H1 (cell line): ENCODE results near the gene ADM5. TPM values are rescaled to one million over a fixed set of nuclear protein-coding genes. Genes with fewer than 3 reads are reported as not detected.

ENCODE experiments used
- CTBP2 ChIP-seq: IDR thresholded peaks from 2 replicates; pipeline ENCODE4 v1.7.0; 2011; ENCODE audit warnings: borderline replicate concordance, mild to moderate bottlenecking, moderate library complexity, mixed read lengths, low read length; ENCODE audit not compliant: insufficient read depth, insufficient read length
- CTCF ChIP-seq, 3 experiments: IDR thresholded peaks; 1 replicate in 2 of 3; 2 replicates in 1 of 3; pipeline versions ENCODE4 v1.5.1 to v1.6.1; 2011; ENCODE audit warnings: low read length in 3 of 3, mild to moderate bottlenecking in 3 of 3, inconsistent platforms in 2 of 3, low read depth in 1 of 3, moderate library complexity in 1 of 3; ENCODE audit not compliant: insufficient read depth in 1 of 3; ENCODE audit errors: control extremely low read depth in 1 of 3
- EP300 ChIP-seq, 2 experiments: IDR thresholded peaks; 1 replicate in 1 of 2; 2 replicates in 1 of 2; pipeline ENCODE4 v1.6.1; 2011 to 2012; ENCODE audit warnings: low read depth in 2 of 2, low read length in 2 of 2, mild to moderate bottlenecking in 2 of 2, borderline replicate concordance in 1 of 2, inconsistent platforms in 1 of 2, moderate library complexity in 1 of 2
- JUN ChIP-seq: IDR thresholded peaks from 2 replicates; pipeline ENCODE4 v1.6.1; 2011; ENCODE audit warnings: low read depth, mild to moderate bottlenecking, improper control_type of control experiment, low read length
- JUND ChIP-seq: IDR thresholded peaks from 2 replicates; pipeline ENCODE4 v1.6.1; 2011; ENCODE audit warnings: mild to moderate bottlenecking, improper control_type of control experiment, low read length
- MAFK ChIP-seq: IDR thresholded peaks from 2 replicates; pipeline ENCODE4 v1.6.1; 2012; ENCODE audit warnings: low read depth, mild to moderate bottlenecking, improper control_type of control experiment, low read length
- POLR2A ChIP-seq, 2 experiments: IDR thresholded peaks; 1 replicate in 1 of 2; 2 replicates in 1 of 2; pipeline ENCODE4 v1.6.1; 2011; ENCODE audit warnings: low read depth in 2 of 2, low read length in 2 of 2, mild to moderate bottlenecking in 2 of 2; ENCODE audit errors: control extremely low read depth in 1 of 2
- POLR2AphosphoS5 ChIP-seq: IDR thresholded peaks from 2 replicates; pipeline ENCODE4 v1.6.1; 2011; ENCODE audit warnings: low read depth, low read length
- POU5F1 ChIP-seq: IDR thresholded peaks from 2 replicates; pipeline ENCODE4 v1.6.1; 2011; ENCODE audit warnings: low read depth, mild to moderate bottlenecking, low read length, moderate library complexity
- RXRA ChIP-seq: IDR thresholded peaks from 2 replicates; pipeline ENCODE4 v1.6.1; 2011; ENCODE audit warnings: low read depth, mild to moderate bottlenecking, low read length, moderate library complexity; ENCODE audit not compliant: insufficient read depth
- SIRT6 ChIP-seq: IDR thresholded peaks from one replicate; pipeline ENCODE4 v1.7.1; 2012; ENCODE audit warnings: low read length, inconsistent platforms
- SP1 ChIP-seq: IDR thresholded peaks from 2 replicates; pipeline ENCODE4 v1.6.1; 2011; ENCODE audit warnings: low read depth, low read length
- SRF ChIP-seq: IDR thresholded peaks from 2 replicates; pipeline ENCODE4 v1.6.1; 2011; ENCODE audit warnings: mild to moderate bottlenecking, low read depth, low read length, moderate library complexity
- TAF1 ChIP-seq: IDR thresholded peaks from 2 replicates; pipeline ENCODE4 v1.6.1; 2011; ENCODE audit warnings: mild to moderate bottlenecking, low read depth, low read length
- TEAD4 ChIP-seq: IDR thresholded peaks from 2 replicates; pipeline ENCODE4 v1.6.1; 2012; ENCODE audit warnings: low read depth, low read length, inconsistent platforms, mixed read lengths
- YY1 ChIP-seq: IDR thresholded peaks from 2 replicates; pipeline ENCODE4 v1.6.1; 2011; ENCODE audit warnings: low read depth, mild to moderate bottlenecking, low read length
- polyA plus RNA-seq, 7 experiments: library from polyadenylated mRNA; depleted of rRNA in 3 of 7; stranded (reverse) in 5 of 7; unstranded in 2 of 7; fragments of >200 nt in 5 of 7; fragments of 200-250 nt in 2 of 7; gene quantifications; 1 replicate in 5 of 7; 2 replicates in 1 of 7; 4 replicates in 1 of 7; pipeline versions ENCODE4 v1.2.1 to v1.2.3, GENCODE V29; 2011 to 2013; ENCODE audit warnings: missing spikeins in 2 of 7, mixed read lengths in 2 of 7
- total RNA-seq: library from RNA; stranded (reverse); fragmentation: NEBNext Ultra II Directional; extraction: Animal tissue kit (Norgen Biotek cat#: 25700); gene quantifications from 2 replicates; pipeline ENCODE4 v1.2.1, GENCODE V29; 2021
- TF ChIP-seq, protein P1 (sequence below): IDR thresholded peaks from 2 replicates; pipeline ENCODE4 v1.6.1; 2012; ENCODE audit warnings: low read length, inconsistent platforms
- TF ChIP-seq, protein P2 (sequence below): IDR thresholded peaks from 2 replicates; pipeline ENCODE4 v1.6.1; 2011; ENCODE audit warnings: low read depth, mild to moderate bottlenecking, low read length; ENCODE audit not compliant: insufficient read depth

Gene ADM5
- total and polyA plus RNA-seq, 2 of the 8 experiments (the other 6 are each of a cell fraction or from before 2014, with no cell fraction given) = 2.5 to 2.6 TPM

GRCh38 chr19:49640113-49640898 is 49.1 kb upstream of the ADM5 start, which contains the start of gene RRAS (continued):
- peak in 1 of 2 experiments; percentile 64; a peak in 2 of 3 replicates for TF ChIP-seq EP300 (IDR thresholded peaks at IDR 0.05; ENCODE audit: borderline replicate concordance in 1 of 2, low read depth in 2 of 2, low read length in 2 of 2)
- peak; percentile 71 for TF ChIP-seq TAF1
- TF ChIP-seq MAFK = no peak
- TF ChIP-seq CTCF (IDR thresholded peaks at IDR 0.05; ENCODE audit: control extremely low read depth in 1 of 3, insufficient read depth in 1 of 3, low read depth in 1 of 3, low read length in 3 of 3) = no peak
- peak; percentile 87 for TF ChIP-seq JUN
- TF ChIP-seq, protein P1, sequence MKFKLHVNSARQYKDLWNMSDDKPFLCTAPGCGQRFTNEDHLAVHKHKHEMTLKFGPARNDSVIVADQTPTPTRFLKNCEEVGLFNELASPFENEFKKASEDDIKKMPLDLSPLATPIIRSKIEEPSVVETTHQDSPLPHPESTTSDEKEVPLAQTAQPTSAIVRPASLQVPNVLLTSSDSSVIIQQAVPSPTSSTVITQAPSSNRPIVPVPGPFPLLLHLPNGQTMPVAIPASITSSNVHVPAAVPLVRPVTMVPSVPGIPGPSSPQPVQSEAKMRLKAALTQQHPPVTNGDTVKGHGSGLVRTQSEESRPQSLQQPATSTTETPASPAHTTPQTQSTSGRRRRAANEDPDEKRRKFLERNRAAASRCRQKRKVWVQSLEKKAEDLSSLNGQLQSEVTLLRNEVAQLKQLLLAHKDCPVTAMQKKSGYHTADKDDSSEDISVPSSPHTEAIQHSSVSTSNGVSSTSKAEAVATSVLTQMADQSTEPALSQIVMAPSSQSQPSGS = 0 out of 2 replicates have a peak, but pooled peaks have one; percentile 66
- TF ChIP-seq, protein P2, sequence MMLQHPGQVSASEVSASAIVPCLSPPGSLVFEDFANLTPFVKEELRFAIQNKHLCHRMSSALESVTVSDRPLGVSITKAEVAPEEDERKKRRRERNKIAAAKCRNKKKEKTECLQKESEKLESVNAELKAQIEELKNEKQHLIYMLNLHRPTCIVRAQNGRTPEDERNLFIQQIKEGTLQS = 0 out of 2 replicates have a peak, but pooled peaks have one; percentile 24
- TF ChIP-seq YY1 = no peak
- TF ChIP-seq TEAD4 = peak; percentile 58; the same call in 1 of the 2 replicates
- 0 out of 2 replicates have a peak, but pooled peaks have one; percentile 4 for TF ChIP-seq RXRA
- TF ChIP-seq POU5F1 = no peak
- TF ChIP-seq SP1 = peak; percentile 76
- peak; percentile 64 for TF ChIP-seq POLR2AphosphoS5
- peak; percentile 24; the same call in 1 of the 2 replicates for TF ChIP-seq SRF
- TF ChIP-seq SIRT6 = no peak
- peak; percentile 95 for TF ChIP-seq JUND
- peak in 1 of 2 experiments; percentile 63; a peak in 1 of 3 replicates for TF ChIP-seq POLR2A (IDR thresholded peaks at IDR 0.05; ENCODE audit: control extremely low read depth in 1 of 2, low read depth in 2 of 2, low read length in 2 of 2)
- TF ChIP-seq CTBP2 = no peak
